Spinal cord (tissue), 10 donors: ENCODE results near the gene NR4A3. TPM values are rescaled to one million over a fixed set of nuclear protein-coding genes. Genes with fewer than 3 reads are reported as not detected.

Source experiments
- DNase-seq, 6 donors: peaks; one replicate each; pipeline versions ENCODE4 v3.0.0 to v3.0.0-alpha.2; 2013 to 2015; ENCODE audit warnings: low spot score in 6 of 6, low read depth in 4 of 6
- H3K27ac ChIP-seq: one replicate; pipeline ENCODE4 v1.5.1; 2013; ENCODE audit warnings: low read depth, low read length, control low read depth
- H3K27me3 ChIP-seq: one replicate; pipeline ENCODE4 v1.6.1; 2013; ENCODE audit warnings: low read length; ENCODE audit not compliant: control insufficient read depth, insufficient read depth
- H3K36me3 ChIP-seq: one replicate; pipeline ENCODE4 v1.6.1; 2013; ENCODE audit warnings: low read length; ENCODE audit not compliant: control insufficient read depth, insufficient read depth
- H3K4me1 ChIP-seq: one replicate; pipeline ENCODE4 v1.6.1; 2013; ENCODE audit warnings: low read length; ENCODE audit not compliant: control insufficient read depth, insufficient read depth
- H3K4me3 ChIP-seq: one replicate; pipeline ENCODE4 v1.5.1; 2013; ENCODE audit warnings: low read depth, low read length, control low read depth
- H3K9me3 ChIP-seq: one replicate; pipeline ENCODE4 v1.6.1; 2013; ENCODE audit warnings: low read length; ENCODE audit not compliant: control insufficient read depth, insufficient read depth
- WGBS: methylation state at CpG from one replicate; pipeline ENCODE4 v1.1.5; 2013; ENCODE audit warnings: missing lambda C conversion rate; ENCODE audit not compliant: insufficient coverage; 5-methylcytosine and 5-hydroxymethylcytosine counted together
- polyA plus RNA-seq, 2 donors: library from polyadenylated mRNA; unstranded; fragments of 120-200 nt; gene quantifications; one replicate each; pipeline ENCODE4 v1.2.1, GENCODE V29; 2013; ENCODE audit not compliant: insufficient read length in 2 of 2
- total RNA-seq, 2 donors: library from RNA; depleted of rRNA in 1 of 2; stranded (reverse); fragments of 120-200 nt in 1 of 2; fragments of >200 nt in 1 of 2; gene quantifications; one replicate each; pipeline versions ENCODE4 v1.2.3 to v1.2.4, GENCODE V29; 2013 to 2014
- donor health status: healthy.

The NR4A3 gene
- total and polyA plus RNA-seq, 4 donors, result 2.4 to 8.4 (median 5.9) TPM

GRCh38 chr9:99885747-99886146, 64.1 kb downstream of the NR4A3 start:
- Histone ChIP-seq H3K27ac (no peak overlapping the region), H3K36me3 (no peaks in the 10 kb centered on the region), H3K4me1 (no peaks in the 10 kb centered on the region), H3K27me3 (no peaks in the 10 kb centered on the region), H3K4me3 (no peak overlapping the region), H3K9me3 (no peaks in the 10 kb centered on the region)
- no CpG with 5 or more reads among the region's 1 CpG for WGBS
- no peak for DNase-seq

- H3K9me3 ChIP-seq, result no peaks in the 10 kb centered on the region
- H3K36me3 ChIP-seq, result no peaks in the 10 kb centered on the region
- H3K27me3 ChIP-seq, result no peaks in the 10 kb centered on the region
- no CpG with 5 or more reads among the region's 1 CpG for WGBS
- H3K4me3 ChIP-seq, result no peak overlapping the region
- DNase-seq, result no peak
- H3K27ac ChIP-seq, result no peak overlapping the region
- no peaks in the 10 kb centered on the region for H3K4me1 ChIP-seq
Measured at GRCh38 chr9:99889120-99889519, 67.4 kb downstream of the NR4A3 start.

- H3K27me3 ChIP-seq, result no peaks in the 10 kb centered on the region
- H3K4me3 ChIP-seq, result no peak overlapping the region
- DNase-seq, result no peak
- H3K9me3 ChIP-seq, result no peaks in the 10 kb centered on the region
- no peak overlapping the region for H3K27ac ChIP-seq
- no peaks in the 10 kb centered on the region for H3K4me1 ChIP-seq
- no CpG with 5 or more reads among the region's 2 CpGs for WGBS
- H3K36me3 ChIP-seq, result no peaks in the 10 kb centered on the region
Measured at GRCh38 chr9:99894826-99895225, 73.1 kb downstream of the NR4A3 start.

GRCh38 chr9:99895510-99895909, 73.8 kb downstream of the NR4A3 start:
- no peak for DNase-seq
- Histone ChIP-seq H3K4me3 (no peak overlapping the region), H3K36me3 (no peaks in the 10 kb centered on the region), H3K9me3 (no peaks in the 10 kb centered on the region), H3K27ac (no peak overlapping the region), H3K27me3 (no peaks in the 10 kb centered on the region), H3K4me1 (no peaks in the 10 kb centered on the region)
- 95% methylated on average over 6 of the region's 6 CpGs for WGBS

GRCh38 chr9:99896119-99896518, 74.4 kb downstream of the NR4A3 start:
- Histone ChIP-seq H3K9me3 (no peaks in the 10 kb centered on the region), H3K36me3 (no peaks in the 10 kb centered on the region), H3K4me3 (no peak overlapping the region), H3K4me1 (no peaks in the 10 kb centered on the region), H3K27me3 (no peaks in the 10 kb centered on the region), H3K27ac (no peak overlapping the region)
- no peak for DNase-seq
- WGBS, result no CpG with 5 or more reads among the region's 2 CpGs

- Histone ChIP-seq H3K36me3 (no peaks in the 10 kb centered on the region), H3K27ac (no peak overlapping the region), H3K9me3 (no peaks in the 10 kb centered on the region), H3K4me3 (no peak overlapping the region), H3K4me1 (no peaks in the 10 kb centered on the region), H3K27me3 (no peaks in the 10 kb centered on the region)
- WGBS, result no CpG with 5 or more reads among the region's 1 CpG
- no peak for DNase-seq
Measured at GRCh38 chr9:99903393-99903792, 81.7 kb downstream of the NR4A3 start.

GRCh38 chr9:99905833-99906402, 84.2 kb downstream of the NR4A3 start:
- no peaks in the 10 kb centered on the region for H3K36me3 ChIP-seq
- peak overlapping the region; percentile 92 for H3K4me3 ChIP-seq
- no peaks in the 10 kb centered on the region for H3K27me3 ChIP-seq
- no peaks in the 10 kb centered on the region for H3K4me1 ChIP-seq
- 32% methylated on average over 7 of the region's 9 CpGs for WGBS
- H3K27ac ChIP-seq, result no peak overlapping the region
- peak in 2 of 6 donors; percentile 1 to 4 for DNase-seq
- no peaks in the 10 kb centered on the region for H3K9me3 ChIP-seq

GRCh38 chr9:99906403-99907207, 84.9 kb downstream of the NR4A3 start, which contains the start of gene STX17:
TSS of gene STX17 (plus strand) at chr9:99906654. CDS start at chr9:99915240, 8,586 bp downstream.
- peak within 1 kb of the TSS; percentile 92 for H3K4me3 ChIP-seq
- H3K27me3 ChIP-seq, result no peaks in the 10 kb centered on the region
- H3K9me3 ChIP-seq, result no peaks in the 10 kb centered on the region
- DNase-seq, result peak; percentile 67 to 94 (median 74)
- WGBS, result 0% methylated on average over 75 of the region's 76 CpGs
- no peaks in the 10 kb centered on the region for H3K4me1 ChIP-seq
- H3K36me3 ChIP-seq, result no peaks in the 10 kb centered on the region
- H3K27ac ChIP-seq, result peak within 1 kb of the TSS; percentile 86

- WGBS, result no CpG with 5 or more reads among the region's 9 CpGs
- peak in 1 of 6 donors; percentile 33 for DNase-seq
- Histone ChIP-seq H3K4me1 (no peaks in the 10 kb centered on the region), H3K4me3 (peak overlapping the region; percentile 92), H3K27me3 (no peaks in the 10 kb centered on the region), H3K9me3 (no peaks in the 10 kb centered on the region), H3K36me3 (no peaks in the 10 kb centered on the region), H3K27ac (peak overlapping the region; percentile 86)
Measured at GRCh38 chr9:99907208-99907532, 85.5 kb downstream of the NR4A3 start.

GRCh38 chr9:99911600-99911999, 89.9 kb downstream of the NR4A3 start:
- H3K4me1 ChIP-seq, result no peaks in the 10 kb centered on the region
- no peaks in the 10 kb centered on the region for H3K9me3 ChIP-seq
- no peak overlapping the region for H3K4me3 ChIP-seq
- no peaks in the 10 kb centered on the region for H3K36me3 ChIP-seq
- WGBS, result 93% methylated on average over 7 of the region's 7 CpGs
- H3K27me3 ChIP-seq, result no peaks in the 10 kb centered on the region
- no peak overlapping the region for H3K27ac ChIP-seq
- no peak for DNase-seq
